GM23338 (cell line): ENCODE results near the gene NXN.

Experiments used
- CREB1 ChIP-seq: fragments of 250-450 bp; sonication (Bioruptor Pico); IDR thresholded peaks from 2 replicates; pipeline ENCODE4 v1.5.0; 2020; ENCODE audit warnings: low read depth, mild to moderate bottlenecking, moderate library complexity
- CTCF ChIP-seq, 2 experiments: fragments of 200-600 bp in 1 of 2; sonication (generic) in 1 of 2; conservative IDR thresholded peaks; 2 replicates each; pipeline versions ENCODE4 v1.5.1 to v1.6.1; 2016 to 2017; ENCODE audit warnings: antibody characterized with exemption in 2 of 2, low read depth in 2 of 2, mild to moderate bottlenecking in 2 of 2, moderate library complexity in 1 of 2
- EZH2 ChIP-seq: fragments of 200-600 bp; sonication (generic); IDR thresholded peaks from one replicate; pipeline ENCODE4 v1.8.0; 2017; ENCODE audit warnings: antibody characterized with exemption, mild to moderate bottlenecking, low read depth; ENCODE audit not compliant: unreplicated experiment
- EZH2phosphoT487 ChIP-seq: fragments of 200-600 bp; sonication (generic); IDR thresholded peaks from one replicate; pipeline ENCODE4 v1.8.1; 2018; ENCODE audit warnings: antibody characterized with exemption; ENCODE audit not compliant: unreplicated experiment
- JUNB ChIP-seq: IDR thresholded peaks from one replicate; pipeline ENCODE4 v1.6.1; 2016; ENCODE audit warnings: antibody characterized with exemption; ENCODE audit not compliant: unreplicated experiment
- NANOG ChIP-seq: IDR thresholded peaks from 2 replicates; pipeline ENCODE4 v1.6.1; 2016; ENCODE audit warnings: antibody characterized with exemption, borderline replicate concordance
- POLR2AphosphoS5 ChIP-seq: IDR thresholded peaks from 2 replicates; pipeline ENCODE4 v1.6.1; 2016; ENCODE audit warnings: antibody characterized with exemption, low read depth
- REST ChIP-seq: IDR thresholded peaks from one replicate; pipeline ENCODE4 v1.6.1; 2018; ENCODE audit warnings: antibody characterized with exemption; ENCODE audit not compliant: unreplicated experiment
- STAT1 ChIP-seq: IDR thresholded peaks from one replicate; pipeline ENCODE4 v1.6.1; 2016; ENCODE audit warnings: antibody characterized with exemption; ENCODE audit not compliant: unreplicated experiment
- ZNF114 ChIP-seq: fragments of 250-450 bp; sonication (Bioruptor Pico); IDR thresholded peaks from 2 replicates; pipeline ENCODE4 v1.5.0; 2020; ENCODE audit warnings: mild to moderate bottlenecking, moderate library complexity
- ZNF331 ChIP-seq: fragments of 250-450 bp; sonication (Bioruptor Pico); IDR thresholded peaks from 2 replicates; pipeline ENCODE4 v1.5.0; 2020; ENCODE audit warnings: low read depth, mild to moderate bottlenecking, moderate library complexity

- TF ChIP-seq CTCF (conservative IDR thresholded peaks at IDR 0.05; ENCODE audit: low read depth in 2 of 2) (no peak), EZH2 (no peak), EZH2phosphoT487 (no peak), CREB1 (CRISPR knock-in tag) (no peak), POLR2AphosphoS5 (no peak), NANOG (no peak), ZNF331 (CRISPR knock-in tag) (no peak), ZNF114 (CRISPR knock-in tag) (no peak), STAT1 (no peak), REST (no peak), JUNB (no peak)
Observed at GRCh38 chr17:802901-803881, 176.4 kb downstream of the NXN start.
